ENCODE data around the gene ACTR6.

Gene ACTR6

GRCh38 chr12:100200463-100201181 is at the start of gene ACTR6:
ACTR6 (plus strand) TSS chr12:100200815; CDS start chr12:100200852, 37 bp downstream.
- H3K9me3 Mint-ChIP-seq = no peaks in the 10 kb centered on the region
- no peaks in the 10 kb centered on the region for H3K27me3 Mint-ChIP-seq
- H3K36me3 Mint-ChIP-seq = peaks cover 2% of the 10 kb centered on the region
- peaks cover 7% of the 10 kb centered on the region for H3K4me1 Mint-ChIP-seq
- peak within 1 kb of the TSS; percentile 99 for H3K4me3 Mint-ChIP-seq
- DNase-seq (ENCODE audit: low spot score in 2 of 2) (peak; percentile 95 to 96), ATAC-seq (ENCODE audit: low read depth) (peak; percentile 88)
- peak within 1 kb of the TSS; percentile 94 for H3K27ac Mint-ChIP-seq

- H3K36me3 Mint-ChIP-seq = peaks cover 3% of the 10 kb centered on the region
- no peaks in the 10 kb centered on the region for H3K27me3 Mint-ChIP-seq
- H3K4me1 Mint-ChIP-seq = peaks cover 5% of the 10 kb centered on the region
- H3K9me3 Mint-ChIP-seq = no peaks in the 10 kb centered on the region
- no peak overlapping the region for H3K27ac Mint-ChIP-seq
- H3K4me3 Mint-ChIP-seq = no peak overlapping the region
- DNase-seq (ENCODE audit: low spot score in 2 of 2) (no peak), ATAC-seq (ENCODE audit: low read depth) (no peak)
Measured at GRCh38 chr12:100151769-100152168, 48.8 kb upstream of the ACTR6 start.

GRCh38 chr12:100153131-100153530 is 47.5 kb upstream of the ACTR6 start:
- no peaks in the 10 kb centered on the region for H3K27me3 Mint-ChIP-seq
- H3K9me3 Mint-ChIP-seq = no peaks in the 10 kb centered on the region
- H3K27ac Mint-ChIP-seq = no peak overlapping the region

GRCh38 chr12:100154474-100155247 is 46.0 kb upstream of the ACTR6 start:
- ATAC-seq (ENCODE audit: low read depth) (peak; percentile 59), DNase-seq (ENCODE audit: low spot score in 2 of 2) (peak; percentile 49 to 67)
- H3K9me3 Mint-ChIP-seq = no peaks in the 10 kb centered on the region
- H3K4me3 Mint-ChIP-seq = no peak overlapping the region
- H3K27me3 Mint-ChIP-seq = no peaks in the 10 kb centered on the region
- peaks cover 5% of the 10 kb centered on the region for H3K4me1 Mint-ChIP-seq
- peaks cover under 1% of the 10 kb centered on the region for H3K36me3 Mint-ChIP-seq
- no peak overlapping the region for H3K27ac Mint-ChIP-seq

More at GRCh38 chr12:100153131-100153530, 47.5 kb upstream of the ACTR6 start:
- H3K36me3 Mint-ChIP-seq = peaks cover 2% of the 10 kb centered on the region
- DNase-seq (ENCODE audit: low spot score in 2 of 2) (no peak), ATAC-seq (ENCODE audit: low read depth) (no peak)
- no peak overlapping the region for H3K4me3 Mint-ChIP-seq
- H3K4me1 Mint-ChIP-seq = peaks cover 5% of the 10 kb centered on the region

GRCh38 chr12:100156731-100157426 is 43.7 kb upstream of the ACTR6 start:
- H3K36me3 Mint-ChIP-seq = peaks cover 2% of the 10 kb centered on the region
- H3K4me3 Mint-ChIP-seq = no peak overlapping the region
- no peak for DNase-seq (ENCODE audit: low spot score in 2 of 2)
- H3K27me3 Mint-ChIP-seq = no peaks in the 10 kb centered on the region
- ATAC-seq (ENCODE audit: low read depth) = no peak
- H3K9me3 Mint-ChIP-seq = no peaks in the 10 kb centered on the region
- H3K4me1 Mint-ChIP-seq = peaks cover 5% of the 10 kb centered on the region
- no peak overlapping the region for H3K27ac Mint-ChIP-seq

GRCh38 chr12:100157427-100157821 is 43.2 kb upstream of the ACTR6 start:
- no peaks in the 10 kb centered on the region for H3K9me3 Mint-ChIP-seq
- ATAC-seq (ENCODE audit: low read depth) = no peak

GRCh38 chr12:100158535-100158934 is 42.1 kb upstream of the ACTR6 start:
- Mint-ChIP-seq H3K9me3 (no peaks in the 10 kb centered on the region), H3K4me1 (peaks cover 7% of the 10 kb centered on the region), H3K27me3 (no peaks in the 10 kb centered on the region), H3K36me3 (peaks cover 2% of the 10 kb centered on the region), H3K4me3 (no peak overlapping the region), H3K27ac (no peak overlapping the region)
- DNase-seq (ENCODE audit: low spot score in 2 of 2) (no peak), ATAC-seq (ENCODE audit: low read depth) (no peak)

More at GRCh38 chr12:100157427-100157821, 43.2 kb upstream of the ACTR6 start:
- no peak overlapping the region for H3K4me3 Mint-ChIP-seq
- no peak overlapping the region for H3K27ac Mint-ChIP-seq
- H3K36me3 Mint-ChIP-seq = peaks cover 2% of the 10 kb centered on the region
- H3K27me3 Mint-ChIP-seq = no peaks in the 10 kb centered on the region
- DNase-seq (ENCODE audit: low spot score in 2 of 2) = no peak
- H3K4me1 Mint-ChIP-seq = peaks cover 5% of the 10 kb centered on the region

- Mint-ChIP-seq H3K36me3 (peaks cover 2% of the 10 kb centered on the region), H3K27ac (no peak overlapping the region), H3K4me3 (no peak overlapping the region), H3K27me3 (no peaks in the 10 kb centered on the region), H3K4me1 (peaks cover 14% of the 10 kb centered on the region), H3K9me3 (no peaks in the 10 kb centered on the region)
- ATAC-seq (ENCODE audit: low read depth) = no peak
- no peak for DNase-seq (ENCODE audit: low spot score in 2 of 2)
Measured at GRCh38 chr12:100159391-100160104, 41.1 kb upstream of the ACTR6 start.

GRCh38 chr12:100163416-100164152 is 37.0 kb upstream of the ACTR6 start:
- peak; percentile 47 to 55 for DNase-seq (ENCODE audit: low spot score in 2 of 2)
- H3K27ac Mint-ChIP-seq = no peak overlapping the region

GRCh38 chr12:100164153-100164704 is 36.4 kb upstream of the ACTR6 start:
- Mint-ChIP-seq H3K36me3 (peaks cover 2% of the 10 kb centered on the region), H3K27me3 (no peaks in the 10 kb centered on the region), H3K4me3 (peak overlapping the region; percentile 48), H3K4me1 (peaks cover 11% of the 10 kb centered on the region), H3K9me3 (no peaks in the 10 kb centered on the region), H3K27ac (no peak overlapping the region)
- peak; percentile 23 for ATAC-seq (ENCODE audit: low read depth)
- DNase-seq (ENCODE audit: low spot score in 2 of 2) = no peak

More at GRCh38 chr12:100163416-100164152, 37.0 kb upstream of the ACTR6 start:
- peak overlapping the region; percentile 48 for H3K4me3 Mint-ChIP-seq
- H3K36me3 Mint-ChIP-seq = peaks cover 2% of the 10 kb centered on the region
- peaks cover 11% of the 10 kb centered on the region for H3K4me1 Mint-ChIP-seq
- no peaks in the 10 kb centered on the region for H3K9me3 Mint-ChIP-seq
- ATAC-seq (ENCODE audit: low read depth) = peak; percentile 100
- H3K27me3 Mint-ChIP-seq = no peaks in the 10 kb centered on the region

- Mint-ChIP-seq H3K4me3 (no peak overlapping the region), H3K27me3 (no peaks in the 10 kb centered on the region), H3K9me3 (no peaks in the 10 kb centered on the region), H3K36me3 (peaks cover 3% of the 10 kb centered on the region), H3K4me1 (peaks cover 11% of the 10 kb centered on the region), H3K27ac (no peak overlapping the region)
- DNase-seq (ENCODE audit: low spot score in 2 of 2) (no peak), ATAC-seq (ENCODE audit: low read depth) (no peak)
Measured at GRCh38 chr12:100165356-100165755, 35.3 kb upstream of the ACTR6 start.

- Mint-ChIP-seq H3K27me3 (no peaks in the 10 kb centered on the region), H3K36me3 (peaks cover 3% of the 10 kb centered on the region), H3K27ac (no peak overlapping the region), H3K4me1 (peaks cover 11% of the 10 kb centered on the region), H3K4me3 (no peak overlapping the region), H3K9me3 (no peaks in the 10 kb centered on the region)
- DNase-seq (ENCODE audit: low spot score in 2 of 2) (no peak), ATAC-seq (ENCODE audit: low read depth) (no peak)
Measured at GRCh38 chr12:100166232-100166631, 34.4 kb upstream of the ACTR6 start.

GRCh38 chr12:100168562-100168961 is 32.1 kb upstream of the ACTR6 start:
- H3K27me3 Mint-ChIP-seq = no peaks in the 10 kb centered on the region
- peaks cover 9% of the 10 kb centered on the region for H3K4me1 Mint-ChIP-seq
- ATAC-seq (ENCODE audit: low read depth) (no peak), DNase-seq (ENCODE audit: low spot score in 2 of 2) (no peak)
- no peak overlapping the region for H3K27ac Mint-ChIP-seq
- no peaks in the 10 kb centered on the region for H3K9me3 Mint-ChIP-seq
- no peak overlapping the region for H3K4me3 Mint-ChIP-seq
- H3K36me3 Mint-ChIP-seq = peaks cover 11% of the 10 kb centered on the region

Data from memory B cell (primary cell).